Fibroblast of skin of back (primary cell): ENCODE data around the gene PXYLP1.
A peak's percentile ranks its signal among the peaks of the same experiment; 100 is the strongest.

Experiments
- DNase-seq: peaks from one replicate; pipeline ENCODE4 v3.0.0-alpha.2; 2013

Gene PXYLP1

GRCh38 chr3:141250342-141250741, 18.7 kb downstream of the PXYLP1 start:
- no peak for DNase-seq

- DNase-seq, result no peak
Observed at GRCh38 chr3:141250828-141251227, 19.2 kb downstream of the PXYLP1 start.

- no peak for DNase-seq
Observed at GRCh38 chr3:141253326-141253725, 21.7 kb downstream of the PXYLP1 start.

GRCh38 chr3:141253811-141254210, 22.2 kb downstream of the PXYLP1 start:
- no peak for DNase-seq

GRCh38 chr3:141255137-141255845, 23.7 kb downstream of the PXYLP1 start:
- no peak for DNase-seq

- DNase-seq, result peak; percentile 25
Observed at GRCh38 chr3:141255846-141256261, 24.2 kb downstream of the PXYLP1 start.

GRCh38 chr3:141256820-141257219, 25.2 kb downstream of the PXYLP1 start:
- DNase-seq, result no peak

- DNase-seq, result no peak
Observed at GRCh38 chr3:141257961-141258360, 26.3 kb downstream of the PXYLP1 start.

GRCh38 chr3:141258973-141259372, 27.3 kb downstream of the PXYLP1 start:
- DNase-seq, result no peak

GRCh38 chr3:141259821-141260629, 28.4 kb downstream of the PXYLP1 start:
- no peak for DNase-seq

GRCh38 chr3:141260630-141260927, 29.0 kb downstream of the PXYLP1 start:
- DNase-seq, result no peak

- no peak for DNase-seq
Observed at GRCh38 chr3:141261472-141262307, 30.1 kb downstream of the PXYLP1 start.

GRCh38 chr3:141262308-141262705, 30.7 kb downstream of the PXYLP1 start:
- DNase-seq, result peak; percentile 48

GRCh38 chr3:141266186-141266585, 34.6 kb downstream of the PXYLP1 start:
- no peak for DNase-seq

- DNase-seq, result no peak
Observed at GRCh38 chr3:141266797-141267555, 35.4 kb downstream of the PXYLP1 start.

GRCh38 chr3:141267629-141268028, 36.0 kb downstream of the PXYLP1 start:
- no peak for DNase-seq

GRCh38 chr3:141268306-141268705, 36.7 kb downstream of the PXYLP1 start:
- DNase-seq, result no peak

GRCh38 chr3:141268791-141269190, 37.2 kb downstream of the PXYLP1 start:
- DNase-seq, result no peak

- DNase-seq, result no peak
Observed at GRCh38 chr3:141269961-141270360, 38.3 kb downstream of the PXYLP1 start.

- no peak for DNase-seq
Observed at GRCh38 chr3:141271279-141272030, 39.8 kb downstream of the PXYLP1 start.

GRCh38 chr3:141272906-141273662, 41.5 kb downstream of the PXYLP1 start:
- DNase-seq, result no peak
